IMR-90 (cell line): ENCODE measurements around the gene ANKFY1. TPM values are rescaled to one million over a fixed set of nuclear protein-coding genes. Genes with fewer than 3 reads are reported as not detected.

Experiments used
- ATAC-seq: fragments of 200-7000 bp; cut with Tn5 transposase; 2 replicates; pipeline ENCODE4 v1.9.1; 2020; ENCODE audit warnings: low read depth, mild to moderate bottlenecking, moderate library complexity
- BruUV-seq: library from RNA; stranded (reverse); fragments of 400-500 nt; replicated peaks from 2 replicates; lab custom pipeline; 2021; lab: Mats Ljungman, UMichigan
- CTCF ChIA-PET: fragments of 300-600 bp; formaldehyde crosslinking; extraction: SDS; loops from one replicate; lab custom pipeline; 2021; ENCODE audit warnings: antibody characterized with exemption; lab: Yijun Ruan, JAX
- POLR2A ChIA-PET: fragments of 300-600 bp; sonication (Branson Sonifier 250); formaldehyde crosslinking; loops from one replicate; lab custom pipeline; 2022; ENCODE audit warnings: antibody characterized with exemption; ENCODE audit not compliant: unreplicated experiment; lab: Charles Lee
- DNase-seq: peaks from one replicate; pipeline ENCODE4 v3.0.0; 2013
- H2AFZ ChIP-seq: replicated peaks from 2 replicates; pipeline ENCODE3; 2013; ENCODE audit warnings: low read length, mild to moderate bottlenecking; ENCODE audit not compliant: poor library complexity
- H2AK5ac ChIP-seq: 2 replicates; pipeline ENCODE4 v1.6.1; 2013; ENCODE audit warnings: low read depth, low read length, inconsistent platforms
- H2AK9ac ChIP-seq: replicated peaks from 2 replicates; pipeline ENCODE3; 2013; ENCODE audit warnings: mild to moderate bottlenecking, low read depth, low read length, moderate library complexity; ENCODE audit not compliant: poor library complexity
- H2BK120ac ChIP-seq: 2 replicates; pipeline ENCODE4 v1.6.1; 2013; ENCODE audit warnings: low read depth, low read length, inconsistent platforms
- H2BK15ac ChIP-seq: 3 replicates; pipeline ENCODE4 v1.6.1; 2013; ENCODE audit warnings: low read depth, low read length, inconsistent platforms
- H2BK20ac ChIP-seq: 2 replicates; pipeline ENCODE4 v1.6.1; 2013; ENCODE audit warnings: low read depth, mild to moderate bottlenecking, inconsistent platforms, low read length, moderate library complexity
- H2BK5ac ChIP-seq: 2 replicates; pipeline ENCODE4 v1.6.1; 2013; ENCODE audit warnings: mild to moderate bottlenecking, low read depth, low read length, inconsistent platforms; ENCODE audit not compliant: poor library complexity, severe bottlenecking
- H3K14ac ChIP-seq: replicated peaks from 2 replicates; pipeline ENCODE4 v1.6.1; 2013; ENCODE audit warnings: low read depth, low read length, inconsistent platforms
- H3K18ac ChIP-seq: 2 replicates; pipeline ENCODE4 v1.6.1; 2013; ENCODE audit warnings: low read depth, low read length, control low read depth
- H3K23ac ChIP-seq: 2 replicates; pipeline ENCODE4 v1.6.1; 2013; ENCODE audit warnings: low read depth, low read length, inconsistent platforms
- H3K27ac ChIP-seq: 2 replicates; pipeline ENCODE4 v1.5.1; 2013; ENCODE audit warnings: mild to moderate bottlenecking, control low read depth, low read length; ENCODE audit not compliant: insufficient read depth
- H3K27me3 ChIP-seq: 2 replicates; pipeline ENCODE4 v1.6.1; 2013; ENCODE audit warnings: low read length; ENCODE audit not compliant: control insufficient read depth, insufficient read depth
- H3K36me3 ChIP-seq: 2 replicates; pipeline ENCODE4 v1.6.1; 2013; ENCODE audit warnings: low read length, mixed read lengths; ENCODE audit not compliant: control insufficient read depth, insufficient read depth
- H3K4ac ChIP-seq: 2 replicates; pipeline ENCODE4 v1.6.1; 2013; ENCODE audit warnings: low read depth, low read length, inconsistent platforms
- H3K4me1 ChIP-seq: 2 replicates; pipeline ENCODE4 v1.6.1; 2013; ENCODE audit warnings: low read length, mixed read lengths; ENCODE audit not compliant: control insufficient read depth, insufficient read depth
- H3K4me2 ChIP-seq: 2 replicates; pipeline ENCODE4 v1.6.1; 2013; ENCODE audit warnings: low read depth, mild to moderate bottlenecking, control low read depth, low read length, moderate library complexity
- H3K4me3 ChIP-seq: 2 replicates; pipeline ENCODE4 v1.5.1; 2013; ENCODE audit warnings: low read depth, mild to moderate bottlenecking, control low read depth, low read length, moderate library complexity; ENCODE audit not compliant: insufficient read depth
- H3K56ac ChIP-seq: 2 replicates; pipeline ENCODE4 v1.6.1; 2013; ENCODE audit warnings: low read length, inconsistent platforms; ENCODE audit not compliant: insufficient read depth; ENCODE audit errors: extremely low read depth
- H3K79me1 ChIP-seq, 2 experiments: 2 replicates each; pipeline ENCODE4 v1.6.1; 2013; ENCODE audit warnings: low read length in 2 of 2, inconsistent platforms in 1 of 2, low read depth in 1 of 2
- H3K9ac ChIP-seq: 2 replicates; pipeline ENCODE4 v1.6.1; 2013; ENCODE audit warnings: low read depth, low read length, control low read depth
- H3K9me1 ChIP-seq: 2 replicates; pipeline ENCODE4 v1.6.1; 2013; ENCODE audit warnings: low read length, inconsistent platforms; ENCODE audit not compliant: insufficient read depth
- H3K9me3 ChIP-seq: 2 replicates; pipeline ENCODE4 v1.6.1; 2013; ENCODE audit warnings: low read length; ENCODE audit not compliant: control insufficient read depth, insufficient read depth
- H4K20me1 ChIP-seq: 2 replicates; pipeline ENCODE4 v1.6.1; 2013; ENCODE audit warnings: low read length, inconsistent platforms; ENCODE audit not compliant: insufficient read depth
- H4K5ac ChIP-seq: 2 replicates; pipeline ENCODE4 v1.6.1; 2013; ENCODE audit warnings: mild to moderate bottlenecking, low read depth, low read length, control low read depth
- H4K8ac ChIP-seq, 2 experiments: 2 replicates each; pipeline ENCODE4 v1.6.1; 2013; ENCODE audit warnings: low read depth in 2 of 2, low read length in 2 of 2, control low read depth in 1 of 2, inconsistent platforms in 1 of 2
- H4K91ac ChIP-seq: 2 replicates; pipeline ENCODE4 v1.6.1; 2013; ENCODE audit warnings: low read depth, low read length, inconsistent platforms; ENCODE audit not compliant: insufficient read depth
- BHLHE40 ChIP-seq: fragments of 150-350 bp; IDR thresholded peaks from 2 replicates; pipeline ENCODE4 v1.6.1; 2016; ENCODE audit warnings: mild to moderate bottlenecking, low read depth, low read length
- CEBPB ChIP-seq: IDR thresholded peaks from 2 replicates; pipeline ENCODE4 v1.6.1; 2012; ENCODE audit warnings: low read depth, low read length, improper control_type of control experiment
- CTCF ChIP-seq: conservative IDR thresholded peaks from 2 replicates; pipeline ENCODE4 v1.5.1; 2012; ENCODE audit warnings: mild to moderate bottlenecking, low read depth, low read length, improper control_type of control experiment
- MAZ ChIP-seq: IDR thresholded peaks from 2 replicates; pipeline ENCODE4 v1.6.1; 2012; ENCODE audit warnings: low read depth, mild to moderate bottlenecking, low read length, improper control_type of control experiment, moderate library complexity, borderline replicate concordance
- NFE2L2 ChIP-seq: fragments of 150-350 bp; IDR thresholded peaks from 2 replicates; pipeline ENCODE4 v1.6.1; 2016; ENCODE audit warnings: low read depth, mild to moderate bottlenecking, low read length
- RAD21 ChIP-seq: IDR thresholded peaks from 2 replicates; pipeline ENCODE4 v1.6.1; 2012; ENCODE audit warnings: low read length, improper control_type of control experiment
- RCOR1 ChIP-seq: IDR thresholded peaks from 2 replicates; pipeline ENCODE4 v1.6.1; 2012; ENCODE audit warnings: mild to moderate bottlenecking, low read length, improper control_type of control experiment; ENCODE audit not compliant: insufficient replicate concordance
- SMC3 ChIP-seq: fragments of 150-350 bp; IDR thresholded peaks from 2 replicates; pipeline ENCODE4 v1.6.1; 2016; ENCODE audit warnings: low read depth, mild to moderate bottlenecking, antibody characterized with exemption, low read length, moderate library complexity
- WGBS, 2 experiments: methylation state at CpG; one replicate each; pipeline versions ENCODE4 v1.1.5 to v1.1.7; 2013; ENCODE audit warnings: missing lambda C conversion rate in 2 of 2; ENCODE audit not compliant: insufficient read length in 1 of 2; ENCODE audit errors: extremely low coverage in 2 of 2; 5-methylcytosine and 5-hydroxymethylcytosine counted together
- dilution Hi-C: fragments of 300-500 bp; cut with HindIII; formaldehyde crosslinking; loops from one replicate; pipeline ENCODE4 v1.14.3; 2018; ENCODE audit warnings: low sequenced_read_pairs; ENCODE audit not compliant: unreplicated experiment
- in situ Hi-C: fragments of 300-500 bp; cut with MboI; formaldehyde crosslinking; loops from 3 replicates; pipeline ENCODE4 v1.14.3; 2019; ENCODE audit warnings: low sequenced_read_pairs, inconsistent platforms, mixed read lengths
- intact Hi-C: fragments of 100-400 bp; cut with micrococcal nuclease; formaldehyde crosslinking; loops from 2 replicates; pipeline ENCODE4 v1.10.0; 2022
- polyA plus RNA-seq, 3 experiments: library from polyadenylated mRNA; depleted of rRNA; stranded (reverse); fragments of >200 nt; gene quantifications; 2 replicates each; pipeline ENCODE4 v1.2.3, GENCODE V29; 2012; ENCODE audit warnings: low replicate concordance in 1 of 3
- total RNA-seq: library from RNA; depleted of rRNA; stranded (reverse); fragments of >200 nt; gene quantifications from 2 replicates; pipeline ENCODE4 v1.2.3, GENCODE V29; 2012

The ANKFY1 gene
- total and polyA plus RNA-seq, 2 of the 4 experiments (the other 2 are of a cell fraction): 32.3 to 48.9 TPM

GRCh38 chr17:4215882-4216570 is 47.8 kb downstream of the ANKFY1 start:
- Histone ChIP-seq H3K18ac (no peak overlapping the region), H3K36me3 (peaks cover 4% of the 10 kb centered on the region), H4K20me1 (no peaks in the 10 kb centered on the region; the same call in 1 of the 2 replicates), H2AFZ (no peak overlapping the region), H4K8ac (no peak overlapping the region), H3K23ac (no peak overlapping the region), H3K9ac (no peak overlapping the region), H3K27me3 (no peaks in the 10 kb centered on the region), H2BK20ac (no peak overlapping the region), H2BK120ac (no peak overlapping the region), H3K27ac (no peak overlapping the region), H3K9me1 (no peaks in the 10 kb centered on the region), H3K4me2 (no peak overlapping the region), H3K14ac (no peak overlapping the region), H3K4ac (no peak overlapping the region), H2AK5ac (no peak overlapping the region), H4K5ac (no peak overlapping the region), H3K9me3 (no peaks in the 10 kb centered on the region), H3K4me3 (no peak overlapping the region), H3K4me1 (peaks cover 2% of the 10 kb centered on the region; the same call in 1 of the 2 replicates), H4K91ac (no peak overlapping the region), H3K56ac (no peak overlapping the region), H2AK9ac (no peak overlapping the region), H2BK15ac (no peak overlapping the region), H3K79me1 (peaks cover 17 to 27% of the 10 kb centered on the region in 2 experiments), H2BK5ac (no peak overlapping the region)
- in situ Hi-C loops (no loop called here), intact Hi-C loops (loop anchor here (1.0 to 5.0 kb wide), 4 partner anchors 46 to 197 kb away; partner anchors contain the start of gene ANKFY1), dilution Hi-C loops (no loop called here)
- CTCF ChIA-PET: interaction anchor here (0.8 to 3.3 kb wide), 11 partner anchors 12 to 205 kb away, joined by 3 to 25 read pairs (median 3); partner anchors contain the start of gene UBE2G1
- BruUV-seq: no TSS peak
- POLR2A ChIA-PET: no interaction called here
- no peak for ATAC-seq
- DNase-seq: no peak
- WGBS, 2 experiments: no CpG with 5 or more reads among the region's 6 CpGs
- no peak for TF ChIP-seq CEBPB
- TF ChIP-seq SMC3: no peak
- no peak for TF ChIP-seq MAZ
- TF ChIP-seq CTCF: no peak
- no peak for TF ChIP-seq RAD21
- no peak for TF ChIP-seq NFE2L2
- TF ChIP-seq BHLHE40: no peak
- TF ChIP-seq RCOR1: no peak
